Activated CD8-positive, alpha-beta T cell treated with anti-CD3 and anti-CD28 coated beads for 36 hours (primary cell): ENCODE measurements around the gene MYPN. TPM values are rescaled to one million over a fixed set of nuclear protein-coding genes. Genes with fewer than 3 reads are reported as not detected.

Experiments used
- ATAC-seq: fragments of 200-7000 bp; cut with Tn5 transposase; one replicate; pipeline ENCODE4 v1.10.0; 2021; ENCODE audit warnings: mild to moderate bottlenecking, moderate library complexity
- CTCF ChIA-PET: fragments of 350-600 bp; sonication (Branson Sonifier 250); formaldehyde crosslinking; loops from one replicate; lab custom pipeline; 2021; ENCODE audit warnings: antibody characterized with exemption; lab: Charles Lee
- POLR2A ChIA-PET: fragments of 350-600 bp; sonication (Branson Sonifier 250); formaldehyde crosslinking; loops from one replicate; lab custom pipeline; 2021; ENCODE audit warnings: antibody characterized with exemption; lab: Charles Lee
- DNase-seq: peaks from one replicate; pipeline ENCODE4 v3.0.0-alpha.2; 2020
- H3K27ac Mint-ChIP-seq: one replicate; pipeline ENCODE4 v1.8.0; 2021; ENCODE audit warnings: mild to moderate bottlenecking, mixed read lengths
- H3K27me3 Mint-ChIP-seq: one replicate; pipeline ENCODE4 v1.8.0; 2021; ENCODE audit warnings: mixed read lengths
- H3K36me3 Mint-ChIP-seq: one replicate; pipeline ENCODE4 v1.8.0; 2021; ENCODE audit warnings: low read depth, mixed read lengths
- H3K4me1 Mint-ChIP-seq: one replicate; pipeline ENCODE4 v1.8.0; 2021; ENCODE audit warnings: low read depth, mixed read lengths
- H3K4me3 Mint-ChIP-seq: one replicate; pipeline ENCODE4 v1.8.0; 2021; ENCODE audit warnings: mild to moderate bottlenecking, moderate library complexity, mixed read lengths
- H3K9me3 Mint-ChIP-seq: one replicate; pipeline ENCODE4 v1.8.0; 2021; ENCODE audit warnings: mixed read lengths
- CTCF ChIP-seq: fragments of 200-600 bp; IDR thresholded peaks from one replicate; pipeline ENCODE4 v1.8.0; 2022; ENCODE audit warnings: antibody characterized with exemption, mild to moderate bottlenecking
- intact Hi-C: fragments of 100-400 bp; cut with micrococcal nuclease; formaldehyde crosslinking; loops from one replicate; pipeline ENCODE4 v1.10.0; 2022
- total RNA-seq, 2 experiments: library from RNA; stranded (reverse); gene quantifications; one replicate each; pipeline ENCODE4 v1.2.3, GENCODE V29; 2021

Gene MYPN
- total RNA-seq, 2 experiments from 2014 or later: not detected

GRCh38 chr10:68125772-68126171 is 16.5 kb downstream of the MYPN start:
- CTCF ChIA-PET: interaction anchor here (1.2 kb wide), 1 partner anchor 31 kb away, joined by 3 read pairs; no protein-coding TSS in a partner anchor
- Mint-ChIP-seq H3K27me3 (no peaks in the 10 kb centered on the region), H3K27ac (no peak overlapping the region), H3K4me3 (no peak overlapping the region), H3K36me3 (no peaks in the 10 kb centered on the region), H3K9me3 (no peaks in the 10 kb centered on the region), H3K4me1 (no peaks in the 10 kb centered on the region)
- intact Hi-C loops: no loop called here
- DNase-seq: no peak
- no peak for ATAC-seq
- no peak for TF ChIP-seq CTCF
- POLR2A ChIA-PET: no interaction called here

- H3K4me3 Mint-ChIP-seq: no peak overlapping the region
These were observed 18.7 kb downstream of the MYPN start for GRCh38 chr10:68128015-68128414.

GRCh38 chr10:68132391-68132790 is 23.1 kb downstream of the MYPN start:
- no peak for TF ChIP-seq CTCF
- H3K27ac Mint-ChIP-seq: no peak overlapping the region
- H3K27me3 Mint-ChIP-seq: no peaks in the 10 kb centered on the region
- intact Hi-C loops: no loop called here
- H3K36me3 Mint-ChIP-seq: no peaks in the 10 kb centered on the region
- no peak for DNase-seq
- ATAC-seq: no peak
- H3K9me3 Mint-ChIP-seq: no peaks in the 10 kb centered on the region
- no peak overlapping the region for H3K4me3 Mint-ChIP-seq
- ChIA-PET CTCF (no interaction called here), POLR2A (no interaction called here)
- H3K4me1 Mint-ChIP-seq: no peaks in the 10 kb centered on the region

More at GRCh38 chr10:68128015-68128414, 18.7 kb downstream of the MYPN start:
- TF ChIP-seq CTCF: no peak
- CTCF ChIA-PET: no interaction called here
- DNase-seq (no peak), ATAC-seq (no peak)
- Mint-ChIP-seq H3K4me1 (no peaks in the 10 kb centered on the region), H3K27ac (no peak overlapping the region), H3K27me3 (no peaks in the 10 kb centered on the region), H3K9me3 (no peaks in the 10 kb centered on the region), H3K36me3 (no peaks in the 10 kb centered on the region)
- intact Hi-C loops: no loop called here
- POLR2A ChIA-PET: no interaction called here

- H3K36me3 Mint-ChIP-seq: no peaks in the 10 kb centered on the region
These were observed 24.2 kb downstream of the MYPN start for GRCh38 chr10:68133523-68133922.

GRCh38 chr10:68135362-68135761 is 26.1 kb downstream of the MYPN start:
- Mint-ChIP-seq H3K27me3 (peaks cover 4% of the 10 kb centered on the region), H3K27ac (no peak overlapping the region), H3K36me3 (no peaks in the 10 kb centered on the region), H3K9me3 (no peaks in the 10 kb centered on the region), H3K4me1 (no peaks in the 10 kb centered on the region), H3K4me3 (no peak overlapping the region)
- TF ChIP-seq CTCF: no peak
- no peak for DNase-seq
- CTCF ChIA-PET: no interaction called here
- intact Hi-C loops: no loop called here
- no peak for ATAC-seq
- POLR2A ChIA-PET: no interaction called here

More at GRCh38 chr10:68133523-68133922, 24.2 kb downstream of the MYPN start:
- Mint-ChIP-seq H3K27me3 (no peaks in the 10 kb centered on the region), H3K27ac (no peak overlapping the region), H3K4me1 (no peaks in the 10 kb centered on the region), H3K9me3 (no peaks in the 10 kb centered on the region), H3K4me3 (no peak overlapping the region)
- ChIA-PET POLR2A (interaction anchor here (0.5 kb wide), 1 partner anchor 22 kb away, joined by 3 read pairs; no protein-coding TSS in a partner anchor), CTCF (interaction anchor here (1.0 kb wide), 1 partner anchor 23 kb away, joined by 3 read pairs; no protein-coding TSS in a partner anchor)
- DNase-seq: no peak
- intact Hi-C loops: no loop called here
- ATAC-seq: no peak
- TF ChIP-seq CTCF: no peak
